Brain microvascular endothelial cell (primary cell): ENCODE data around the gene ZNF350.
"Not testable (repeated sequence)": the region's sequence is repeated elsewhere in the genome, so short reads cannot be mapped to it uniquely, and the experiment has no call there.

ENCODE experiments used
- DNase-seq: peaks from one replicate; pipeline ENCODE4 v3.0.0-alpha.2; 2020
- H3K27ac ChIP-seq: fragments of 250-450 bp; sonication (Bioruptor Pico); 2 replicates; pipeline ENCODE4 v1.5.1; 2020; ENCODE audit warnings: mild to moderate bottlenecking, moderate library complexity
- H3K27me3 ChIP-seq: fragments of 250-450 bp; sonication (Bioruptor Pico); replicated peaks from 2 replicates; pipeline ENCODE4 v1.5.1; 2020; ENCODE audit warnings: mild to moderate bottlenecking
- H3K36me3 ChIP-seq: fragments of 250-450 bp; sonication (Bioruptor Pico); replicated peaks from 2 replicates; pipeline ENCODE4 v1.5.1; 2020; ENCODE audit warnings: mild to moderate bottlenecking
- H3K4me3 ChIP-seq: 2 replicates; pipeline ENCODE4 v1.5.1; 2011; ENCODE audit warnings: low read depth, mild to moderate bottlenecking, control low read depth, low read length, moderate library complexity
- in situ Hi-C: cut with HindIII; loops from 2 replicates; pipeline ENCODE4 v1.10.0; 2017; ENCODE audit warnings: low sequenced_read_pairs, low pct_ligation_motif_present
- TF ChIP-seq, protein P1 (sequence below): IDR thresholded peaks from 2 replicates; pipeline ENCODE4 v1.5.1; 2011; ENCODE audit warnings: low read depth, mild to moderate bottlenecking, moderate library complexity, low read length, control low read depth, inconsistent platforms; ENCODE audit errors: missing control alignments

The ZNF350 gene

GRCh38 chr19:51959791-51960190 lies 26.8 kb downstream of the ZNF350 start:
- Histone ChIP-seq H3K27me3 (no peaks in the 10 kb centered on the region), H3K4me3 (no peak overlapping the region), H3K27ac (no peak overlapping the region), H3K36me3 (peaks cover 4% of the 10 kb centered on the region)
- TF ChIP-seq, protein P1, sequence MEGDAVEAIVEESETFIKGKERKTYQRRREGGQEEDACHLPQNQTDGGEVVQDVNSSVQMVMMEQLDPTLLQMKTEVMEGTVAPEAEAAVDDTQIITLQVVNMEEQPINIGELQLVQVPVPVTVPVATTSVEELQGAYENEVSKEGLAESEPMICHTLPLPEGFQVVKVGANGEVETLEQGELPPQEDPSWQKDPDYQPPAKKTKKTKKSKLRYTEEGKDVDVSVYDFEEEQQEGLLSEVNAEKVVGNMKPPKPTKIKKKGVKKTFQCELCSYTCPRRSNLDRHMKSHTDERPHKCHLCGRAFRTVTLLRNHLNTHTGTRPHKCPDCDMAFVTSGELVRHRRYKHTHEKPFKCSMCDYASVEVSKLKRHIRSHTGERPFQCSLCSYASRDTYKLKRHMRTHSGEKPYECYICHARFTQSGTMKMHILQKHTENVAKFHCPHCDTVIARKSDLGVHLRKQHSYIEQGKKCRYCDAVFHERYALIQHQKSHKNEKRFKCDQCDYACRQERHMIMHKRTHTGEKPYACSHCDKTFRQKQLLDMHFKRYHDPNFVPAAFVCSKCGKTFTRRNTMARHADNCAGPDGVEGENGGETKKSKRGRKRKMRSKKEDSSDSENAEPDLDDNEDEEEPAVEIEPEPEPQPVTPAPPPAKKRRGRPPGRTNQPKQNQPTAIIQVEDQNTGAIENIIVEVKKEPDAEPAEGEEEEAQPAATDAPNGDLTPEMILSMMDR: no peak
- DNase-seq: no peak
- in situ Hi-C loops: no loop called here

- in situ Hi-C loops, H3K27ac ChIP-seq, H3K36me3 ChIP-seq, DNase-seq, H3K27me3 ChIP-seq, H3K4me3 ChIP-seq: not testable (repeated sequence)
These were observed 28.8 kb downstream of the ZNF350 start for GRCh38 chr19:51957846-51958245.

DNA sequence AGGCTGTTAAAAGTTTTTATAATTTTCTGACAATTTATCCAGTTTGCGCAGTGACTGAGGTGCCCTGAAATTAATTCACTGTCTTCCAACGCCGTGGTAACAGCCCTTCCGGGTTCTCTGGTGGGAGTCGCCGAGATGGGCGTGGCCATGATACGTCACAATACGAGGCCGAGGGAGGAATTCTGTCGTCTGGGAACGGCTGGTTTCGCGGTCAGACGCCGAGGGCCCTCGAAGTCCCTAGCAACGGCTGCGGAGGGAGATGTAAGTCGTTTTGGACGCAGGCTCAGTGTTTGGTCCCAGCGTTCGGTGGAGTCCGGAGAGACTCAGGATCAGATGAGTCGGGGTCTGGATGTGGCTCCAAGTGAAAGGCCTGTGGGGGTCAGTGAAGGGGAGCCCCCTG lies 37.7 kb downstream of the ZNF350 start:
- Histone ChIP-seq H3K27ac (no peak overlapping the region), H3K27me3 (no peaks in the 10 kb centered on the region), H3K36me3 (peaks cover 16% of the 10 kb centered on the region), H3K4me3 (peak overlapping the region; percentile 35)
- in situ Hi-C loops: no loop called here
- peak; percentile 16 for DNase-seq
- TF ChIP-seq, protein P1: no peak

DNA sequence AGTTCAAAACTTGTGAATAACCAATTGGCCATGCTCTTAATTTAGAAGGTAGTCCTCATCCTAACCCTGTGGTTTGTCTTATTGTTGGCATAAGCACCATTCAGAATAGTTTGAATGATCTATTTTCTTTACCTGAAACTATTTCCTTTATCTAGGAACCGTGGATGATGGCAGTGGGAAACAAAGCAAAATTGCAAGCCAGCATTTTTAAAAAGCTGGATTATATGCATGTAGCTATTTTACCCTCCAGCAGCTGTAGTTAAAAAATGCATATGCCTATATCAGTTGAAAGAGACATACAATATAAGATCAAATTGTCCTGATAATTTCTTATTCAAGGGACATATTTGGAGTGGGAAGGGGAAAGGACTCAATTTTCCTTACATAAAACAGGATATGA lies 40.0 kb downstream of the ZNF350 start:
- TF ChIP-seq, protein P1: no peak
- peaks cover 34% of the 10 kb centered on the region for H3K36me3 ChIP-seq
- no peak overlapping the region for H3K4me3 ChIP-seq
- in situ Hi-C loops: no loop called here
- H3K27ac ChIP-seq: no peak overlapping the region
- no peaks in the 10 kb centered on the region for H3K27me3 ChIP-seq
- DNase-seq: no peak

- H3K36me3 ChIP-seq: peaks cover 50% of the 10 kb centered on the region
These were observed 41.7 kb downstream of the ZNF350 start for GRCh38 chr19:51944798-51945552.

GRCh38 chr19:51938936-51939335 lies 47.7 kb downstream of the ZNF350 start:
- no peak overlapping the region for H3K4me3 ChIP-seq
- H3K27ac ChIP-seq: no peak overlapping the region
- no peak for DNase-seq
- no peaks in the 10 kb centered on the region for H3K27me3 ChIP-seq
- H3K36me3 ChIP-seq: peaks cover 50% of the 10 kb centered on the region
- in situ Hi-C loops: no loop called here
- TF ChIP-seq, protein P1: no peak

More at GRCh38 chr19:51944798-51945552, 41.7 kb downstream of the ZNF350 start:
- in situ Hi-C loops: no loop called here
- Histone ChIP-seq H3K27ac (no peak overlapping the region), H3K27me3 (no peaks in the 10 kb centered on the region), H3K4me3 (no peak overlapping the region)
- DNase-seq: no peak
- TF ChIP-seq, protein P1: no peak
